Lung (tissue), 12 donors: ENCODE measurements around the gene MAN2A1. TPM values are rescaled to one million over a fixed set of nuclear protein-coding genes. Genes with fewer than 3 reads are reported as not detected.

ENCODE experiments used
- ATAC-seq: fragments of 200-7000 bp; cut with Tn5 transposase; one replicate; pipeline ENCODE4 v1.9.1; 2020; ENCODE audit warnings: moderate number of reproducible peaks; ENCODE audit not compliant: insufficient read depth, low FRiP score
- DNase-seq, 3 donors: peaks; one replicate each; pipeline ENCODE4 v3.0.0-alpha.2; 2013 to 2017
- H3K27ac ChIP-seq, 2 donors: one replicate each; pipeline ENCODE4 v1.5.1; 2013; ENCODE audit warnings: mild to moderate bottlenecking in 2 of 2, moderate library complexity in 2 of 2, control low read depth in 1 of 2, inconsistent platforms in 1 of 2, low read depth in 1 of 2, low read length in 1 of 2
- H3K27me3 ChIP-seq, 3 donors: one replicate each; pipeline ENCODE4 v1.5.1; 2013; ENCODE audit warnings: low read length in 2 of 3; ENCODE audit not compliant: control insufficient read depth in 3 of 3, insufficient read depth in 3 of 3
- H3K36me3 ChIP-seq, 4 donors: one replicate each; pipeline ENCODE4 v1.5.1; 2013; ENCODE audit warnings: low read length in 4 of 4, mild to moderate bottlenecking in 1 of 4, moderate library complexity in 1 of 4; ENCODE audit not compliant: control insufficient read depth in 4 of 4, insufficient read depth in 4 of 4
- H3K4me1 ChIP-seq, 5 donors: one replicate each; pipeline ENCODE4 v1.5.1; 2013; ENCODE audit warnings: low read length in 5 of 5, mild to moderate bottlenecking in 2 of 5, moderate library complexity in 1 of 5; ENCODE audit not compliant: control insufficient read depth in 5 of 5, insufficient read depth in 5 of 5
- H3K4me3 ChIP-seq: one replicate; pipeline ENCODE4 v1.5.1; 2013; ENCODE audit warnings: mild to moderate bottlenecking, control low read depth, moderate library complexity
- H3K9ac ChIP-seq, 2 donors: one replicate each; pipeline ENCODE4 v1.5.1; 2013; ENCODE audit warnings: low read length in 2 of 2, control low read depth in 1 of 2; ENCODE audit not compliant: insufficient read depth in 1 of 2
- H3K9me3 ChIP-seq, 4 donors: one replicate each; pipeline ENCODE4 v1.5.1; 2013; ENCODE audit warnings: low read length in 3 of 4, mild to moderate bottlenecking in 1 of 4, moderate library complexity in 1 of 4; ENCODE audit not compliant: control insufficient read depth in 4 of 4, insufficient read depth in 3 of 4
- WGBS, 2 donors: extraction: QIAGEN DNeasy Blood & Tissue Kit; methylation state at CpG; one replicate each; pipeline ENCODE4 v1.1.7; 2013; 5-methylcytosine and 5-hydroxymethylcytosine counted together
- polyA plus RNA-seq, 2 donors: library from polyadenylated mRNA; stranded (reverse); fragments of 200-250 nt; gene quantifications; one replicate each; pipeline ENCODE4 v1.2.1, GENCODE V29; 2013
- total RNA-seq, 2 donors: library from RNA; depleted of rRNA in 1 of 2; stranded (reverse); fragments of >200 nt in 1 of 2; gene quantifications; one replicate each; pipeline ENCODE4 v1.2.1, GENCODE V29; 2014 to 2021
- TF ChIP-seq, protein P1 (sequence below): IDR thresholded peaks from 2 replicates; pipeline ENCODE4 v1.5.1; 2012; ENCODE audit warnings: mild to moderate bottlenecking; ENCODE audit errors: control extremely low read depth, extremely low read depth
- donor health status: control.
- donor health status: control.
- donor health status: Bipolar disorder and iron deficiency.
- donor health status: healthy.
- donor health status: DM: yes; HTN: yes; CAD: no.

Gene MAN2A1
- total and polyA plus RNA-seq, 4 donors, result 7.8 to 65.1 (median 25.3) TPM

DNA sequence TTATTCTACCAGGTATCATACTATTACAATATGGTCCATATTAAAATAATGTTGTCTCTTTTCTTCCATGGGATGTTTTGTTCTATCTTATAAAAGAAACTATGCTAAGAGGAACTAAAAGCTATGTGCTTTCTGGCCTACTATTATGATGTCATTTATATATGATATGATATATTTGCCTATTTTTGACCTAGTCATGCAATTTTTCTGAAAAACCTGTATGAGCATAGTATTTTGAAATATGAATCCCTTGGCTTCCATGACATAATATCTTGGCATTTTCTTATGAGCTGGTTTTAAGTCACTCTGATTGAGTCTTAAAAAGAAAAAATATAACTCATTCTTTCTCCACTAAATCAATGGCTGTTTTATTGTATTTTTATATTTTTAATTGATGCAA is 60.7 kb downstream of the MAN2A1 start:
- H3K9ac ChIP-seq, result no peak overlapping the region
- no peak for DNase-seq
- H3K9me3 ChIP-seq, result no peaks in the 10 kb centered on the region
- H3K27ac ChIP-seq, result no peak overlapping the region
- no peaks in the 10 kb centered on the region for H3K27me3 ChIP-seq
- no peaks in the 10 kb centered on the region for H3K36me3 ChIP-seq
- ATAC-seq, result no peak
- H3K4me3 ChIP-seq, result no peak overlapping the region
- peaks cover 0 to 2% (median 0%) of the 10 kb centered on the region in 5 donors for H3K4me1 ChIP-seq
- TF ChIP-seq, protein P1, sequence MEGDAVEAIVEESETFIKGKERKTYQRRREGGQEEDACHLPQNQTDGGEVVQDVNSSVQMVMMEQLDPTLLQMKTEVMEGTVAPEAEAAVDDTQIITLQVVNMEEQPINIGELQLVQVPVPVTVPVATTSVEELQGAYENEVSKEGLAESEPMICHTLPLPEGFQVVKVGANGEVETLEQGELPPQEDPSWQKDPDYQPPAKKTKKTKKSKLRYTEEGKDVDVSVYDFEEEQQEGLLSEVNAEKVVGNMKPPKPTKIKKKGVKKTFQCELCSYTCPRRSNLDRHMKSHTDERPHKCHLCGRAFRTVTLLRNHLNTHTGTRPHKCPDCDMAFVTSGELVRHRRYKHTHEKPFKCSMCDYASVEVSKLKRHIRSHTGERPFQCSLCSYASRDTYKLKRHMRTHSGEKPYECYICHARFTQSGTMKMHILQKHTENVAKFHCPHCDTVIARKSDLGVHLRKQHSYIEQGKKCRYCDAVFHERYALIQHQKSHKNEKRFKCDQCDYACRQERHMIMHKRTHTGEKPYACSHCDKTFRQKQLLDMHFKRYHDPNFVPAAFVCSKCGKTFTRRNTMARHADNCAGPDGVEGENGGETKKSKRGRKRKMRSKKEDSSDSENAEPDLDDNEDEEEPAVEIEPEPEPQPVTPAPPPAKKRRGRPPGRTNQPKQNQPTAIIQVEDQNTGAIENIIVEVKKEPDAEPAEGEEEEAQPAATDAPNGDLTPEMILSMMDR, result no peak

DNA sequence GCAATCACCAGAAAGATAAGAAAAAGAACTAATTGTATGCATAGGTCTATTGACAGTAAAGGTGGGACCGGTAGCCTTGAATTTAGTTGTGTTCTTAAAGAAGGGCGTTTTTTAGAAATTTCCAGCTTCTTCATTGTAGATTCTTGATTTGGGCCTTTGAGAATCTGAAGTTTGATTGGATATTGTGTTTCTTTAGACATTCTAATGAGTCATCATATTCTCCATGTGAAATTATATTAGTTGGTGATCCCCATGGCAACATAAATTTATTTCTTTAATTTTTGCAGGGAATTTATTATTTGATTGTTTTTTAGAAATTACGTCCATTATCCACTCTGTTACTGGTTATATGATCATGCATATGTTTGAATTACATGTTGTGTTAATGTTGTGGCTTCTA is 63.6 kb downstream of the MAN2A1 start:
- WGBS, 2 donors, result 80 to 98% methylated on average over 3 of the region's 3 CpGs
- ATAC-seq, result no peak

DNA sequence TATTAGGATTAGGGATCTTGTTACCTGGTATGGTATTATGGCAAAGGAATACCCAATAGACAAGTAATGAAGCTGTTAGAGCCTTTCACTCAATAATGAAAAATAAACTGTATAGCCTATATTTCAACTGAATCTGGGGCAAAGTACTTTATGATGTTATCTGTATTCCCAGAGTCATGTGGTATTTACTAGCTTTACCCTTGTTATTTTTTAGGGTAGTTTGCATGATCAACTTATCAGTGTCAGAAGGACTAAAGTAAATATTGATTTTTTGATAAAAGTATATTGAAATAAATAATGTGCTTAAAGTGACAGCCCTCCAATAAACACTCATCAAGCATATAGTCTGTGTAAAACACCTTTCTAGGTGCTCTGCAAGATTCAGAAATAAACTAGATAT is 64.6 kb downstream of the MAN2A1 start:
- Histone ChIP-seq H3K4me1 (peaks cover 0 to 6% (median 0%) of the 10 kb centered on the region in 5 donors), H3K4me3 (no peak overlapping the region), H3K36me3 (peaks cover 0 to 5% (median 2%) of the 10 kb centered on the region in 4 donors), H3K27me3 (no peaks in the 10 kb centered on the region), H3K9me3 (no peaks in the 10 kb centered on the region), H3K9ac (no peak overlapping the region), H3K27ac (no peak overlapping the region)
- TF ChIP-seq, protein P1, result no peak
- DNase-seq (no peak), ATAC-seq (no peak)

More for the DNA sequence above, 63.6 kb downstream of the MAN2A1 start:
- Histone ChIP-seq H3K4me1 (peaks cover 0 to 6% (median 0%) of the 10 kb centered on the region in 5 donors), H3K9ac (no peak overlapping the region), H3K36me3 (peaks cover 0 to 5% (median 2%) of the 10 kb centered on the region in 4 donors), H3K27me3 (no peaks in the 10 kb centered on the region), H3K9me3 (no peaks in the 10 kb centered on the region), H3K27ac (no peak overlapping the region), H3K4me3 (no peak overlapping the region)
- no peak for DNase-seq
- TF ChIP-seq, protein P1, result no peak

DNA sequence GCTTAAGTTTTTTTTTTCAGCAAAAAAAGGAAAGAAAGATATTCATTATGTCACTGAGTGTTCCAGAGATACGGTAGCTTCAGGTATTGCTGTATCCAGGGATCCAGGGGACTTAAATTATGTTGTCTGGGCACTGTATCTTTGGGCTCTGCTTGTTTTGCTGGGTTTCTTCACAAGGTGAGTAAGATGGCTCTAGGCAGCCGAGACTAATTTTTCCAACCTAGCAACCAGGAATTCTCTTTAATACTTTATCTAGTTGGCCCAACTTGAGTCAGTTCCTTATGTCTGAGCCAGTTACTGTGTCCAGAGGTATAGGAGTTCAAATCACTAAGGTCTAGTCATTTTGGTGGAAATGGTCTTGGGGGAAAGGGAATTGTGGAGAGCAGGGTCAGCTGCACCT is 66.0 kb downstream of the MAN2A1 start:
- ATAC-seq (no peak), DNase-seq (no peak)
- Histone ChIP-seq H3K9ac (no peak overlapping the region), H3K4me3 (no peak overlapping the region), H3K9me3 (no peaks in the 10 kb centered on the region), H3K36me3 (peaks cover 0 to 5% (median 3%) of the 10 kb centered on the region in 4 donors), H3K27ac (no peak overlapping the region), H3K4me1 (peaks cover 0 to 6% (median 0%) of the 10 kb centered on the region in 5 donors), H3K27me3 (no peaks in the 10 kb centered on the region)
- 48 to 50% methylated on average over 2 of the region's 2 CpGs for WGBS, 2 donors
- TF ChIP-seq, protein P1, result no peak
